Activated T-helper 9 cell treated with anti-CD3 and anti-CD28 coated beads, Interleukin-2, amount 50 U/mL, for 16 hours (primary cell): Measurements from ENCODE around the gene ZBTB11.
"Not testable (repeated sequence)": the region's sequence is repeated elsewhere in the genome, so short reads cannot be mapped to it uniquely, and the experiment has no call there.

Experiments
- DNase-seq: peaks from one replicate; pipeline ENCODE4 v3.0.0-alpha.2; 2020; ENCODE audit warnings: low read depth

Gene ZBTB11

GRCh38 chr3:101618726-101619125, 58.2 kb downstream of the ZBTB11 start:
- no peak for DNase-seq

- DNase-seq, result no peak
These were observed 59.5 kb downstream of the ZBTB11 start for GRCh38 chr3:101617478-101617877.

- no peak for DNase-seq
These were observed 61.4 kb downstream of the ZBTB11 start for GRCh38 chr3:101615525-101615924.

GRCh38 chr3:101613014-101613413, 63.9 kb downstream of the ZBTB11 start:
- not testable (repeated sequence) for DNase-seq

GRCh38 chr3:101611023-101611422, 65.9 kb downstream of the ZBTB11 start:
- no peak for DNase-seq

- DNase-seq, result not testable (repeated sequence)
These were observed 71.5 kb downstream of the ZBTB11 start for GRCh38 chr3:101605398-101605797.

- DNase-seq, result no peak
These were observed 73.7 kb downstream of the ZBTB11 start for GRCh38 chr3:101603184-101603583.

- no peak for DNase-seq
These were observed 74.2 kb downstream of the ZBTB11 start for GRCh38 chr3:101602731-101603130.
